Adrenal gland (tissue), 5 donors: ENCODE measurements around the gene MAP3K19.
A peak's percentile ranks its signal among the peaks of the same experiment; 100 is the strongest.

Source experiments
- CTCF ChIP-seq, 6 experiments: fragments of 450-650 bp in 4 of 6; fragments of 200-600 bp in 2 of 6; sonication (generic) in 1 of 6; IDR thresholded peaks; 1 replicate in 5 of 6; 2 replicates in 1 of 6; pipeline versions ENCODE4 v1.5.1 to v1.8.0; 2016 to 2021; ENCODE audit warnings: antibody characterized with exemption in 6 of 6, mild to moderate bottlenecking in 2 of 6, moderate library complexity in 1 of 6
- POLR2A ChIP-seq, 2 donors: fragments of 450-650 bp; IDR thresholded peaks; one replicate each; pipeline ENCODE4 v1.6.1; 2017; ENCODE audit warnings: antibody characterized with exemption in 2 of 2, mild to moderate bottlenecking in 2 of 2, moderate library complexity in 1 of 2
- donor health status: DM: no; HTN: no; CAD: no.

GRCh38 chr2:134919341-134920210, 127.7 kb downstream of the MAP3K19 start:
- TF ChIP-seq CTCF (IDR thresholded peaks at IDR 0.05) (no peak), POLR2A (IDR thresholded peaks at IDR 0.05) (peak in 1 of 2 donors; percentile 0)
